HG03066 (cell line): ENCODE data around the gene EBF3.

ENCODE experiments used
- ATAC-seq: cut with Tn5 transposase; IDR thresholded peaks from one replicate; pipeline ENCODE4 v1.9.1; 2021; ENCODE audit warnings: low read depth; ENCODE audit not compliant: unreplicated experiment

The EBF3 gene

GRCh38 chr10:129877773-129878371 lies 86.2 kb downstream of the EBF3 start:
- ATAC-seq = no peak

- no peak for ATAC-seq
Measured at GRCh38 chr10:129876838-129877237, 87.2 kb downstream of the EBF3 start.

DNA sequence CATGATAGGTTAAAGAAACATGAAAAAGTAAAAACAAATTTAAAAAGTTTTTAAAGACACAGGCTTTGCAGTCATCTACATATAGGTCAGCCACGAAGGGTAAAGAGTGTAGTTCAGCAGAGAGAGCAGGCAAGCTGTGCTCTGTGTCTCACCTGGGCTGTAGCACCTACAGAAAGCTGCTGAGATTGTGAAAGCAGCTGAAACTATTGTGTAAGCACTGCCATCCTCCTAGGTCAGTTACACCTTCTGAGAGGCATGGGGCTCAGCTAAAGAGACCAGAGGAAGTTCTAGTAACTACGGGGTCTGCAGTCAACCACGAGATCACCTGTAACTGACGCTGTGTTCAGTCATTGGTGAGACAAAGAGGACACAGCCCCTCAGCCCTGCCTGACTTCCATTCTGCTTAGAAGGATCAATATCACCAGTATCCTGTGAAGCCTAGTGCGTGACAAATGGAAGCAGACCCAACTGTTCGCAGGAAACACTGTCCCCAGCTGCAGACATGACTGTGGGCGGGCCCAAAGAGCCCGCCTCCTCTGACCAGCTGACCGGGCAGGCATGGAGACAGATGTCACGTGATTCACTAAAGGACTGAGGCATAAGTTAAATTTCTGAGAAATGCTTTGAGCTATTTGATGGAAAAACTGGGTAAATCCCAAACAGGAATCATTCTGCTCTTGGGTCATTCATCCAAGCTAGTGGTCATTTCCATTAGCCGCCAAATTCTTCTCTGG lies 87.9 kb downstream of the EBF3 start:
- ATAC-seq = no peak

- no peak for ATAC-seq
Measured at GRCh38 chr10:129873351-129873750, 90.7 kb downstream of the EBF3 start.

DNA sequence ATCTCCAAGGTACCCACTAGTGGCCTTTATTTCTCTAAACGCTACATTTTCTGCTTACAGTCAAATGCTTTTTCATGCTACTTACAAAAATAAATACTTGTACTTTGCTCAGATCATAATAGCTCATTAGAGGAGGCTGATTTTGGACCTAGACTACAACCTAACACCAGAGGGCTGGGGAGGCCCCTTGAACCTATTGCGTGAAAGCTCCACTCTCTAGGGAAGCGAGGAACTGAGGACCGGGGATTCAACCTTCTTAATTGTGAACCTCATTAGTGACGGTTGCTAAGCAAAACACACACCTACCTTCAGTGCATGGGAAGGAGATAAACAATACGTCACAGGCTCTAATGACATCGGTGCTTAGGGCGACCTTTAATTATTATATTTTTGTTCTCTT lies 92.1 kb downstream of the EBF3 start:
- no peak for ATAC-seq

DNA sequence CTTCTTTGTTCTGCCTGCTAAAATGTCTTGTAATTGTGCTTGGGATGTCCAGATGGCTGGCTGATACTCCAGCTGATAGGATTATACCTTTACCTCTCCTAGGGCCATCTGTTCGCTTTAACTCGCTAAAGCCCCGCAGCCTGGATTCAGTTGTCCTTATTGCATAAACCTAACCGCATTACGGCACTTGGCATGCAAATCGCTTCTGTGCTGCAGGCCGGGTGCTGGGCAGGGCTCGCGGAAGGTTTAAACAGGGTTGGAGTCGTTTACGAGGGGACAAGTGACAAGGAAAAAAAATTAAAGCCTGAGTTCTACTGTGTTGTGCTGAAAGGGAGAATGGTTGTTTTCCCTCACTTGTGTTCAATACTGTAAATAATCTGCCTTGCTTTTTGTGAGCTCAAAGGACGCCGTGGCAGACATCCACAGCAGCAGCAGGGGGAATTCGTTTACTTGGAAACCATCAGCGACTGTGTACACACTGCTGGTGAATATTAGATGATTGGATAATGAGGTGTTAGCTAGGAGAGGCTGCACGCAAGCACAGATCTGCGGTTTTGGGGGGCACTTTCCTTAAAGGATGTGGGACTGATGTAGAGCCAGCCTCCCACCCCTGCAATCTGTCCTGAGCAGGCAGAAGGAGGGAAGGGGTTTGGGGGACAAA lies 93.0 kb downstream of the EBF3 start:
- no peak for ATAC-seq

DNA sequence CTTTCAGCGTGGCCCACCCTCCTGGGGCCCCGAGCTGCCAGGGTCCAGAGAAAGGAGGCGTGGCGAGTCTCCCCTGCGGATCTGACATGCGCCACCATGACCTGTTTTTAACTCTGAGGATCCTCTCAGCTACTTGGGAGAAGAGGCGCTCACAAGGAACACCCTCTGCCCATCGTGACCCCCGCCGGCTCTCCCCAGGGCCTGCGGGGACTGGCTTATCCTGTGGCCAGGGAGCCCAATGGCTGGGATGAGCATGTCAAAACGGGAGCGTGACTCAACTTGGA lies 93.7 kb downstream of the EBF3 start:
- no peak for ATAC-seq

GRCh38 chr10:129869596-129870473 lies 94.2 kb downstream of the EBF3 start:
- ATAC-seq = no peak

DNA sequence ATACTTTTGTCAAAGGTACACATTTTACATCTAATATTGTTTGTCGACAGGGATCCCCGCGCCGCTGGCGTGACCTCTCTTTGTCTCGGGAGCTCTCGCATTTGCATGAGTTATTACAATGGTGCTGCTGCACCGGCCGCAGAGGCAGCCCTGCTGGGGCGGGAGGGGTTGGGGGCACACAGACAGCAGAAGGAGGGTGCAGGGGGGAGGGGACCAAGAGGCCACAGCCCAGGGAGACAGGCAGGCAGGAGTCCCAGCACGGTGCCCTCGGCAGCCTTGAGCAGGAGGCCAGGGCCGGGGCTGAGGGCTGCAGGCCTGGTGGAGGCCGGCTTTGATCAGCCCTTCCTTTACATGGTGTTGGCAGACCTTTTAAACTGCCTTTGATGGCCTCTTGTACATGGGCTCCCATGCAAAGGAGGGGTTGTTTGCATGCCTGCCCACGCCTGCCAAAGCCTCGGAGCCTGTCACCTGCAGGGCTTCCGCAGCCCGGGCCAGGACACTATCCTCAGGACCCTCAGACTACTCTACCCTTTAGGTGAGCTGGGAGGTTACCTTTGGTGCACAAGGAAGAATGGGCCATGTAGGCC lies 95.5 kb downstream of the EBF3 start:
- ATAC-seq = no peak

DNA sequence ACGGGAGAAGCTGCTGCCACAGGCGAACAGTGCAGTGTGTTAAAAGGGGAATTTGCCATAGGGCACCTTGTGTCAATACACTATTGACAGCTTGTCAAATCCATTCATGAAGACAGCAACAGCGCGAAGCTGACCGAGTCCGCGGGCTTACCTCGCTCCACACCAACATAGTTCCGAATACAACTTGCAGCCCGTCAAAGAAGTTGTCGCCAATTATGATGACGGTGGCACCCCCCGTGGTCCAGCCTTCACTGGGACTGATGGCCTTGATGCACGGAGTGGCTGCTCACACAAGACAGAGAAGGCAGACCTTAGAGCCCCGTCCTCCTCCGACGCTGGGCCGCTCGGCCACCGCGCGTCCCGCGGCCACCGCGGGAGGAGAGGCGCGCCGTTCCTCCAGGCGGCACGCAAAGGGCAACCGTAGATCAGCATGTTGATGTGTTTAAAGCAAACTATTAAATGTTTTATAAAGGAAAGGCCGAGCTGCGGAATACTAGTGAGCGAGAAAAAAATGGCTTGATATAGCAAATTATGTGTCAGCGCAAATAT lies 96.4 kb downstream of the EBF3 start:
- ATAC-seq = no peak

GRCh38 chr10:129866894-129867293 lies 97.2 kb downstream of the EBF3 start:
- ATAC-seq = no peak

DNA sequence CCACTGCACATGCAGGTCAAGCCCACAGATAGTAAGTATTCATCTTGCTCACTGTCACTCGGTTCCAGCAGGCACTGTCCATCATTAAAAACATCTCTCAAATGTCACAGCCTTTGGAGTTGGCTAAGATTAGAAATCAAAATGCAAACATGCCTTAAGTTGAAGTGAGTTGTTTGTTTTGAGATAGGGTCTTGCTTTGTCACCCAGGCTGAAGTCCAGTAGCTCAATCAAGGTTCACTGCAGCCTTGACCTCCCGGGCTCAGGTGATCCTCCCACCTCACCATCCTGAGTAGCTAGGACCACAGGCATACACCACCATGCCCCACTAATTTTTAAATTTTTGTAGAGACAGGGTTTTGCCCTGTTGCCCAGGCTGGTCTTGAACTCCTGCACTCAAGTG lies 98.1 kb downstream of the EBF3 start:
- no peak for ATAC-seq

DNA sequence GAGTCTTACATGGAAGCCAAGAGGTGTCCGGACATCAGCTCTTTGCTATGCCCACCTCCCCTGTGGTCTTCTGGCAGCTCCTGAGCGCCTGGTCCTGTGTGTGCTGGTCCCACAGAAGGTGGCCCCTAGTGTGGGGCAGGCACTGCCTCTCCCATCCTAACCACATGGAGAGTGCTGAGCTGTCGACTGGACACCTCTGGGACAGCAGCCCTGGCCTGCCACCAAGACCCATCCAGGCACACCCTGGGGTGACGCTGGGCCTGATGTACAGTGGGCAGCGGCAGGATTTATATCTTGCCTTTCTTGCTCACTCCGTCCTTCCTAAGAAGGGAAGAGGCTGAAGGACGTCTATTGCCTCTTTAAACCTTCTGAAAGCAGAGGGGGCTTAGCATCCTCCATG lies 98.7 kb downstream of the EBF3 start:
- ATAC-seq = no peak

DNA sequence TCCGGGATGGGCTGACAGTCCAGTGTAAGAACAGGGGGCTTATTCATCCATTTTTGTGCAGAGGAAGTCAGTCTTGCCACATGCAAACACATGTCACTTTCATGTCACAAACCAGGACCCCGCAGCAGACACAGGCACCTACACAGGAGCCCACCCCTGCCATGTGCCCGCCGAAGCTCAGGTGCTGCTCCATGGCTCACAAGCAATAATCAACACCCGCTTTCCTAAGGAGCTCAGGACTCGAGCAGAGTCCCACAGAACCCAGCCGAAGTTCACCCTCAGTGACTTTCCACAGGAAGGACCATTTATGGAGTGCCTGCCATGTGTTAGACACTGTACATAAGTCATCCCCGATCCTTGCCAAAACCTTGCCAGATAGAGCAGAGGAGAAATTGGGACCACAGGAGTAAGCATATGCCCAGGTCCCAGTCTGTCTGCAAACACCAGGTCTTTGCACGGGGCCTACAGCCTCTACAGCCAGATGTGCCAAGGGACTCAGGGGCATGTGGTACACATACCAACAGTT lies 99.4 kb downstream of the EBF3 start:
- ATAC-seq = no peak

GRCh38 chr10:129864082-129864481 lies 100.0 kb downstream of the EBF3 start:
- ATAC-seq = no peak

DNA sequence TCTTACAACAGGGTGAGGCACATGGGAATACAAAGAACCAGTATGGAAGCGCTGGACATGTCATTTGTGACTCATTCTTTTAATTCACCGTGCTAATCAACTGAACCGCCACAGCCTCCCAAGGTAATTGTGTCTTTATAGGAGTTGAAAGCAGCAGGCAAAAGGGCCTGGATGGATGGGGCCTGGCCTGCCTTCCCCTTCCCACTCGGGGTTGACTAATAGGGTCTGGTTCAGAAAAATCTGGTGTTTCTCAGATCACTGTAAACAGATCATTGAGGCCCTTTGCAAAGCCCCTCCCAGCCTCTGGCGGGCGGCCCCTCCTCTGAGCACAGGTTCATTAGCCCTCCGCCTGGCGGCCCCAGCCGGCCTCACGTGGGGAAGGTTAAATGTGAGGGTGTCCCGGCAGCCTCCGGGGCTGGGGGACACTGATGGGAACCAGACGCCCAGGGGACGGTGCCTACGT lies 100.8 kb downstream of the EBF3 start:
- no peak for ATAC-seq

- ATAC-seq = no peak
Measured at GRCh38 chr10:129861776-129862531, 102.1 kb downstream of the EBF3 start.

DNA sequence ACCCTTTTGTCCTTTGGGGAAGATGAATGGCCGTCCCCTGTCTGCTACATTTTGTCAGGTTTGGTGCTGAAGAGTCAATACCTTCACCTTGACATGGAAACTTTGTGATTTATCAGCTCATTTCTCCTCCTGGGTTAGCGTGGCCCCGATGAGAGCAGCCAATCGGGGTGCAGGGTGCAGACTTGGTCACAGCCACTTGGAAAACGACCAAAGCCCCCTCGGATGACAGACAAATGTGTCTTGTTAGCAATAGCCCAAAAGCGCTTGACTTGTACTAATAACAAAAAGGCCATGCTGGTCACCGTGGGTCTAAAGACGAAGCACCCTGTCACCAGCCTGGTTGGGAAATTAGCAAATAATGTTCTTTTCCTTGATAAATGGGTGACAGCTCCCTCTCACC lies 103.7 kb downstream of the EBF3 start:
- ATAC-seq = no peak

- ATAC-seq = no peak
Measured at GRCh38 chr10:129859536-129859935, 104.5 kb downstream of the EBF3 start.
